GM23338 (cell line): Measurements from ENCODE around the gene ARL8B. TPM values are rescaled to one million over a fixed set of nuclear protein-coding genes. Genes with fewer than 3 reads are reported as not detected.

ENCODE experiments used
- ATAC-seq: fragments of 200-7000 bp; cut with Tn5 transposase; 3 replicates; pipeline ENCODE4 v1.9.1; 2020
- DNase-seq: peaks from one replicate; pipeline ENCODE4 v3.0.0-alpha.2; 2015; ENCODE audit warnings: low spot score
- H2AFZ ChIP-seq: fragments of 200-600 bp; sonication (generic); 2 replicates; pipeline ENCODE4 v1.8.0; 2016; ENCODE audit warnings: antibody characterized with exemption, mild to moderate bottlenecking, moderate library complexity
- H3F3A ChIP-seq: fragments of 200-600 bp; sonication (generic); replicated peaks from 2 replicates; pipeline ENCODE4 v1.8.0; 2017; ENCODE audit warnings: antibody characterized with exemption, mixed run types, low read depth
- H3K27ac ChIP-seq: fragments of 200-600 bp; sonication (generic); 2 replicates; pipeline ENCODE4 v1.6.1; 2016; ENCODE audit warnings: low read depth
- H3K27me3 ChIP-seq: fragments of 200-600 bp; sonication (generic); 2 replicates; pipeline ENCODE4 v1.8.0; 2016; ENCODE audit warnings: mild to moderate bottlenecking, mixed run types, moderate library complexity; ENCODE audit not compliant: insufficient read depth
- H3K36me3 ChIP-seq: fragments of 200-600 bp; sonication (generic); 2 replicates; pipeline ENCODE4 v1.8.0; 2016; ENCODE audit warnings: mild to moderate bottlenecking; ENCODE audit not compliant: insufficient read depth
- H3K4me1 ChIP-seq: fragments of 200-600 bp; sonication (generic); 2 replicates; pipeline ENCODE4 v1.8.0; 2016; ENCODE audit warnings: mild to moderate bottlenecking, moderate library complexity; ENCODE audit not compliant: insufficient read depth
- H3K4me2 ChIP-seq: fragments of 200-600 bp; sonication (generic); 2 replicates; pipeline ENCODE4 v1.7.1; 2017; ENCODE audit warnings: mixed run types
- H3K4me3 ChIP-seq: fragments of 200-600 bp; sonication (generic); 2 replicates; pipeline ENCODE4 v1.6.1; 2016; ENCODE audit warnings: mixed run types
- H3K79me2 ChIP-seq: fragments of 200-600 bp; sonication (generic); replicated peaks from 2 replicates; pipeline ENCODE4 v1.8.0; 2017; ENCODE audit warnings: mild to moderate bottlenecking; ENCODE audit not compliant: insufficient read depth
- H3K9me2 ChIP-seq: fragments of 200-600 bp; sonication (generic); 2 replicates; pipeline ENCODE4 v1.8.0; 2017; ENCODE audit not compliant: insufficient read depth
- H4K20me1 ChIP-seq: fragments of 200-600 bp; sonication (generic); replicated peaks from 2 replicates; pipeline ENCODE4 v1.8.0; 2017; ENCODE audit warnings: mild to moderate bottlenecking; ENCODE audit not compliant: insufficient read depth
- H3K27ac Mint-ChIP-seq: 2 replicates; pipeline ENCODE4 v1.8.0; 2020; ENCODE audit warnings: inconsistent platforms, mild to moderate bottlenecking, moderate library complexity, mixed read lengths
- H3K27me3 Mint-ChIP-seq: 3 replicates; pipeline ENCODE4 v1.8.0; 2022; ENCODE audit warnings: low read depth, mild to moderate bottlenecking, moderate library complexity, mixed read lengths, inconsistent platforms; ENCODE audit not compliant: insufficient read depth, poor library complexity
- H3K36me3 Mint-ChIP-seq: 3 replicates; pipeline ENCODE4 v1.8.0; 2021; ENCODE audit warnings: low read depth, mild to moderate bottlenecking, inconsistent platforms, moderate library complexity, mixed read lengths
- H3K4me1 Mint-ChIP-seq: 3 replicates; pipeline ENCODE4 v1.8.0; 2020; ENCODE audit warnings: mild to moderate bottlenecking, inconsistent platforms, mixed read lengths
- H3K4me3 Mint-ChIP-seq: 3 replicates; pipeline ENCODE4 v1.8.0; 2021; ENCODE audit warnings: moderate library complexity, mild to moderate bottlenecking, inconsistent platforms, mixed read lengths
- H3K9me3 Mint-ChIP-seq: 3 replicates; pipeline ENCODE4 v1.8.0; 2020; ENCODE audit warnings: moderate library complexity, mild to moderate bottlenecking, inconsistent platforms, mixed read lengths
- CREB1 ChIP-seq: fragments of 250-450 bp; sonication (Bioruptor Pico); IDR thresholded peaks from 2 replicates; pipeline ENCODE4 v1.5.0; 2020; ENCODE audit warnings: low read depth, mild to moderate bottlenecking, moderate library complexity
- CTCF ChIP-seq, 2 experiments: fragments of 200-600 bp in 1 of 2; sonication (generic) in 1 of 2; conservative IDR thresholded peaks; 2 replicates each; pipeline versions ENCODE4 v1.5.1 to v1.6.1; 2016 to 2017; ENCODE audit warnings: antibody characterized with exemption in 2 of 2, low read depth in 2 of 2, mild to moderate bottlenecking in 2 of 2, moderate library complexity in 1 of 2
- ETS1 ChIP-seq: IDR thresholded peaks from 2 replicates; pipeline ENCODE4 v1.6.1; 2016; ENCODE audit warnings: antibody characterized with exemption
- EZH2 ChIP-seq: fragments of 200-600 bp; sonication (generic); IDR thresholded peaks from one replicate; pipeline ENCODE4 v1.8.0; 2017; ENCODE audit warnings: antibody characterized with exemption, mild to moderate bottlenecking, low read depth; ENCODE audit not compliant: unreplicated experiment
- EZH2phosphoT487 ChIP-seq: fragments of 200-600 bp; sonication (generic); IDR thresholded peaks from one replicate; pipeline ENCODE4 v1.8.1; 2018; ENCODE audit warnings: antibody characterized with exemption; ENCODE audit not compliant: unreplicated experiment
- JUNB ChIP-seq: IDR thresholded peaks from one replicate; pipeline ENCODE4 v1.6.1; 2016; ENCODE audit warnings: antibody characterized with exemption; ENCODE audit not compliant: unreplicated experiment
- NANOG ChIP-seq: IDR thresholded peaks from 2 replicates; pipeline ENCODE4 v1.6.1; 2016; ENCODE audit warnings: antibody characterized with exemption, borderline replicate concordance
- POLR2AphosphoS5 ChIP-seq: IDR thresholded peaks from 2 replicates; pipeline ENCODE4 v1.6.1; 2016; ENCODE audit warnings: antibody characterized with exemption, low read depth
- REST ChIP-seq: IDR thresholded peaks from one replicate; pipeline ENCODE4 v1.6.1; 2018; ENCODE audit warnings: antibody characterized with exemption; ENCODE audit not compliant: unreplicated experiment
- STAT1 ChIP-seq: IDR thresholded peaks from one replicate; pipeline ENCODE4 v1.6.1; 2016; ENCODE audit warnings: antibody characterized with exemption; ENCODE audit not compliant: unreplicated experiment
- ZNF114 ChIP-seq: fragments of 250-450 bp; sonication (Bioruptor Pico); IDR thresholded peaks from 2 replicates; pipeline ENCODE4 v1.5.0; 2020; ENCODE audit warnings: mild to moderate bottlenecking, moderate library complexity
- ZNF331 ChIP-seq: fragments of 250-450 bp; sonication (Bioruptor Pico); IDR thresholded peaks from 2 replicates; pipeline ENCODE4 v1.5.0; 2020; ENCODE audit warnings: low read depth, mild to moderate bottlenecking, moderate library complexity
- ZNF462 ChIP-seq: fragments of 250-450 bp; sonication (Bioruptor Pico); IDR thresholded peaks from 2 replicates; pipeline ENCODE4 v1.5.0; 2020; ENCODE audit warnings: mild to moderate bottlenecking, moderate library complexity
- polyA plus RNA-seq: library from polyadenylated mRNA; unstranded; fragments of >200 nt; fragmentation: Nextera tagmentation; extraction: Ambion mirVana; gene quantifications from 2 replicates; pipeline ENCODE4 v1.2.1, GENCODE V29; 2016
- total RNA-seq: library from RNA; depleted of rRNA; stranded (reverse); fragments of >200 nt; shearing (Covaris generic); gene quantifications from 2 replicates; pipeline ENCODE4 v1.2.3, GENCODE V29; 2014

The ARL8B gene
- total and polyA plus RNA-seq, 2 experiments from 2014 or later, result 25.5 to 40.8 TPM

- H3K36me3 ChIP-seq, result no peaks in the 10 kb centered on the region
- H3K4me1 ChIP-seq, result peaks cover 12% of the 10 kb centered on the region; the same call in 1 of the 2 replicates
- no peak overlapping the region for H2AFZ ChIP-seq
- peaks cover 98% of the 10 kb centered on the region for H3K79me2 ChIP-seq
- H3K4me2 ChIP-seq, result no peak overlapping the region
- peaks cover 27% of the 10 kb centered on the region for H3K4me1 Mint-ChIP-seq
- ATAC-seq (no peak), DNase-seq (no peak)
- no peak overlapping the region for H3K4me3 Mint-ChIP-seq
- peaks cover 7% of the 10 kb centered on the region for H4K20me1 ChIP-seq
- no peaks in the 10 kb centered on the region for H3K9me3 Mint-ChIP-seq
- H3K27me3 Mint-ChIP-seq, result peaks cover 3% of the 10 kb centered on the region
- no peaks in the 10 kb centered on the region for H3K9me2 ChIP-seq
- no peak overlapping the region for H3K4me3 ChIP-seq
- H3K27ac Mint-ChIP-seq, result no peak overlapping the region
- no peaks in the 10 kb centered on the region for H3K27me3 ChIP-seq
- no peaks in the 10 kb centered on the region for H3F3A ChIP-seq
- no peak for TF ChIP-seq CTCF (conservative IDR thresholded peaks at IDR 0.05; ENCODE audit: low read depth in 2 of 2)
- TF ChIP-seq EZH2, result no peak
- TF ChIP-seq REST, result no peak
- TF ChIP-seq ZNF331, result no peak
- no peak for TF ChIP-seq ETS1
- no peak for TF ChIP-seq CREB1 (CRISPR knock-in tag)
- TF ChIP-seq STAT1, result no peak
- no peak for TF ChIP-seq JUNB
- TF ChIP-seq ZNF462 (CRISPR knock-in tag), result no peak
- no peak for TF ChIP-seq ZNF114 (CRISPR knock-in tag)
- TF ChIP-seq POLR2AphosphoS5, result no peak
- no peak for TF ChIP-seq EZH2phosphoT487
- no peak for TF ChIP-seq NANOG
- H3K27ac ChIP-seq, result no peak overlapping the region
- no peaks in the 10 kb centered on the region for H3K36me3 Mint-ChIP-seq
These were observed 33.1 kb downstream of the ARL8B start for GRCh38 chr3:5155241-5155640.
